Sigmoid colon (tissue), 7 donors: ENCODE measurements around the gene SLC7A5. TPM values are rescaled to one million over a fixed set of nuclear protein-coding genes. Genes with fewer than 3 reads are reported as not detected.

Source experiments
- DNase-seq: peaks from one replicate; pipeline ENCODE4 v3.0.0-alpha.2; 2019
- H3K27ac ChIP-seq, 4 donors: fragments of 200-600 bp; sonication (generic); one replicate each; pipeline ENCODE4 v1.5.1; 2016 to 2019; ENCODE audit warnings: mild to moderate bottlenecking in 1 of 4
- H3K27me3 ChIP-seq, 3 donors: fragments of 200-600 bp; sonication (generic); one replicate each; pipeline ENCODE4 v1.5.1; 2019; ENCODE audit warnings: mild to moderate bottlenecking in 1 of 3
- H3K36me3 ChIP-seq, 4 donors: fragments of 200-600 bp; sonication (generic); one replicate each; pipeline ENCODE4 v1.5.1; 2016 to 2019
- H3K4me1 ChIP-seq, 4 donors: fragments of 200-600 bp; sonication (generic); one replicate each; pipeline ENCODE4 v1.5.1; 2017 to 2019
- H3K4me3 ChIP-seq, 4 donors: fragments of 200-600 bp; sonication (generic); one replicate each; pipeline ENCODE4 v1.5.1; 2017 to 2019; ENCODE audit warnings: mild to moderate bottlenecking in 2 of 4, moderate library complexity in 1 of 4
- H3K9me3 ChIP-seq, 4 donors: fragments of 200-600 bp in 3 of 4; sonication (generic) in 3 of 4; one replicate each; pipeline versions ENCODE4 v1.5.1 to v1.6.1; 2013 to 2019
- CTCF ChIP-seq, 4 experiments: fragments of 450-650 bp in 3 of 4; fragments of 200-600 bp in 1 of 4; IDR thresholded peaks; one replicate each; pipeline ENCODE4 v1.5.1; 2016 to 2019; ENCODE audit warnings: antibody characterized with exemption in 4 of 4, mild to moderate bottlenecking in 3 of 4, moderate library complexity in 2 of 4
- EP300 ChIP-seq, 4 donors: sonication (generic); formaldehyde crosslinking; IDR thresholded peaks; one replicate each; pipeline ENCODE4 v1.6.1; 2017; ENCODE audit warnings: antibody characterized with exemption in 4 of 4
- POLR2A ChIP-seq, 2 donors: fragments of 450-650 bp; IDR thresholded peaks; one replicate each; pipeline ENCODE4 v1.6.1; 2016; ENCODE audit warnings: antibody characterized with exemption in 2 of 2, mild to moderate bottlenecking in 2 of 2, moderate library complexity in 2 of 2
- POLR2AphosphoS5 ChIP-seq, 4 donors: sonication (generic); formaldehyde crosslinking; IDR thresholded peaks; one replicate each; pipeline ENCODE4 v1.6.1; 2017; ENCODE audit warnings: antibody characterized with exemption in 4 of 4
- WGBS, 2 donors: extraction: QIAGEN DNeasy Blood & Tissue Kit; methylation state at CpG; one replicate each; pipeline ENCODE4 v1.1.7; 2013; 5-methylcytosine and 5-hydroxymethylcytosine counted together
- intact Hi-C: fragments of 100-400 bp; cut with DNase I; formaldehyde crosslinking; loops from one replicate; pipeline ENCODE4 v1.15.1; 2023
- polyA plus RNA-seq, 3 donors: library from polyadenylated mRNA; stranded (reverse); fragments of 200-250 nt; gene quantifications; one replicate each; pipeline ENCODE4 v1.2.3, GENCODE V29; 2013
- total RNA-seq, 4 donors: library from RNA; depleted of rRNA; stranded (reverse); fragments of >200 nt; gene quantifications; one replicate each; pipeline ENCODE4 v1.1.0, GENCODE V29; 2016
- donor health status: healthy with polysubstance abuse.
- donor health status: Bipolar disorder and iron deficiency.
- donor health status: healthy.

Gene SLC7A5
- total and polyA plus RNA-seq, 7 donors: 0.60 to 44.5 (median 3.1) TPM

GRCh38 chr16:87844809-87845208 is 24.5 kb downstream of the SLC7A5 start:
- DNase-seq: peak; percentile 59
- Histone ChIP-seq H3K27me3 (no peaks in the 10 kb centered on the region), H3K27ac (no peak overlapping the region), H3K9me3 (no peaks in the 10 kb centered on the region), H3K36me3 (peaks cover 0 to 5% (median 2%) of the 10 kb centered on the region in 4 donors), H3K4me1 (peaks cover 0 to 28% (median 17%) of the 10 kb centered on the region in 4 donors), H3K4me3 (no peak overlapping the region)
- 77 to 94% methylated on average over 13 of the region's 13 CpGs for WGBS, 2 donors
- intact Hi-C loops: no loop called here
- TF ChIP-seq POLR2A (IDR thresholded peaks at IDR 0.05): no peak
- TF ChIP-seq EP300 (IDR thresholded peaks at IDR 0.05): no peak
- no peak for TF ChIP-seq CTCF (IDR thresholded peaks at IDR 0.05)
- TF ChIP-seq POLR2AphosphoS5 (IDR thresholded peaks at IDR 0.05): no peak

GRCh38 chr16:87844120-87844733 is 25.1 kb downstream of the SLC7A5 start:
- Histone ChIP-seq H3K27me3 (no peaks in the 10 kb centered on the region), H3K4me1 (peaks cover 0 to 24% (median 16%) of the 10 kb centered on the region in 4 donors), H3K27ac (no peak overlapping the region), H3K4me3 (no peak overlapping the region), H3K9me3 (no peaks in the 10 kb centered on the region), H3K36me3 (peaks cover 0 to 10% (median 5%) of the 10 kb centered on the region in 4 donors)
- WGBS, 2 donors: 77 to 89% methylated on average over 30 of the region's 30 CpGs
- TF ChIP-seq EP300 (IDR thresholded peaks at IDR 0.05): no peak
- no peak for TF ChIP-seq POLR2AphosphoS5 (IDR thresholded peaks at IDR 0.05)
- peak; percentile 59 for DNase-seq
- intact Hi-C loops: no loop called here

GRCh38 chr16:87843678-87844105 is 25.6 kb downstream of the SLC7A5 start:
- no peaks in the 10 kb centered on the region for H3K9me3 ChIP-seq
- DNase-seq: no peak
- TF ChIP-seq POLR2A (IDR thresholded peaks at IDR 0.05) (no peak), CTCF (IDR thresholded peaks at IDR 0.05) (no peak), POLR2AphosphoS5 (IDR thresholded peaks at IDR 0.05) (no peak), EP300 (IDR thresholded peaks at IDR 0.05) (no peak)
- H3K27me3 ChIP-seq: no peaks in the 10 kb centered on the region
- intact Hi-C loops: no loop called here
- WGBS, 2 donors: 84 to 86% methylated on average over 17 of the region's 17 CpGs
- H3K4me1 ChIP-seq: peaks cover 0 to 24% (median 16%) of the 10 kb centered on the region in 4 donors
- H3K36me3 ChIP-seq: peaks cover 0 to 15% (median 10%) of the 10 kb centered on the region in 4 donors
- no peak overlapping the region for H3K4me3 ChIP-seq
- no peak overlapping the region for H3K27ac ChIP-seq

GRCh38 chr16:87842209-87842869 is 27.0 kb downstream of the SLC7A5 start:
- peaks cover 0 to 18% (median 16%) of the 10 kb centered on the region in 4 donors for H3K4me1 ChIP-seq
- peaks cover 0 to 28% (median 18%) of the 10 kb centered on the region in 4 donors for H3K36me3 ChIP-seq
- no peaks in the 10 kb centered on the region for H3K9me3 ChIP-seq
- H3K27me3 ChIP-seq: no peaks in the 10 kb centered on the region
- DNase-seq: peak; percentile 65
- H3K4me3 ChIP-seq: no peak overlapping the region
- no peak overlapping the region for H3K27ac ChIP-seq
- intact Hi-C loops: no loop called here
- WGBS, 2 donors: 66 to 74% methylated on average over 17 of the region's 17 CpGs
- TF ChIP-seq CTCF (IDR thresholded peaks at IDR 0.05) (no peak), EP300 (IDR thresholded peaks at IDR 0.05) (no peak), POLR2A (IDR thresholded peaks at IDR 0.05) (no peak), POLR2AphosphoS5 (IDR thresholded peaks at IDR 0.05) (no peak)
